ENCODE data around the gene PCOLCE2. TPM values are rescaled to one million over a fixed set of nuclear protein-coding genes. Genes with fewer than 3 reads are reported as not detected.

The PCOLCE2 gene
- total and polyA plus RNA-seq, 2 donors (not counting 1 experiment from before 2014, with no cell fraction given), result 4.8 to 26.3 TPM

DNA sequence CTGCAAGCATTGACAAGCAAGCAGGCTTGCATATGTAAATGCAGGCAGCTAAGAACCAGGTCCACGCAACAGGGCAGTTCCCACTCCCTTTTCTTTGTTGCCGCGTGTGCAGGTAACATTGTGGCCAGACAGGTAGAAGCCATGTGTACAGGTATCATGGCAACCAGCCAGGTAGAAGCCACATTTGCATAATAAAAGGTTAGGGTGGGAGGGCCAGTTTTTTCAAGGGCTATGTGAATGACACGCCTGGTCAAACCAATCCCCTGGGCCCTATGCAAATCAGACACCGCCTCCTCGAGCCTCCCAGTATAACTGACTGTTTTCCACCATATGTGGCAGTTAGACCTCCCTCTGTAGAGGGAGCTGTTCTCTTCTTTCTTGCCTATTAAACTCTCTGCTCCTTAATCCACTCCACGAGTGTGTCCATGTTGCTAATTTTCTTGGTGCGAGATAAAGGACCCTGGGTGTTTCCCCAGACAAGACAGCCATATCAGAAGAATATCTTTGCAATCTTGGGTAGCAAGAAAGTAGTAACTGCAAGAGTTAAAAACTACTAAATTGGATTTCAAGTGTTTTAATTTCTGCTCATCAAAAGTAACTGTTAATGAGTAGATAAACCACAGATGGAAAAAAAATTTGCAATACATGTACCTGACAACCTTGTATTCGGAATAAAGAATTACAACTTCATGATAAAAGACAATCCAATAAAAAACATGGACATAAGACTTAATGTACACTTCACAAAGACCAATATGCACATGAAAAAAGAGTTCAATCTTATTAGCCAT lies 21.8 kb downstream of the PCOLCE2 start:
- Histone ChIP-seq H3K27ac (ENCODE audit: insufficient read depth, low read length) (no peak overlapping the region), H3K4me1 (ENCODE audit: control insufficient read depth, extremely low read depth, insufficient read depth, low read length) (no peaks in the 10 kb centered on the region), H3K27me3 (ENCODE audit: control insufficient read depth, insufficient read depth, low read length) (no peaks in the 10 kb centered on the region), H3K36me3 (ENCODE audit: control insufficient read depth, insufficient read depth, low read length) (no peaks in the 10 kb centered on the region), H2AFZ (ENCODE audit: low read length) (no peak overlapping the region), H3K9me3 (ENCODE audit: control insufficient read depth, insufficient read depth, low read depth, low read length) (no peaks in the 10 kb centered on the region), H4K20me1 (ENCODE audit: control insufficient read depth, extremely low read depth, insufficient read depth, low read length) (no peaks in the 10 kb centered on the region), H3K79me2 (ENCODE audit: control insufficient read depth, insufficient read depth, low read length) (no peaks in the 10 kb centered on the region), H3K9ac (ENCODE audit: insufficient read depth, low read length) (no peak overlapping the region), H3K4me2 (ENCODE audit: extremely low read depth, insufficient read depth, low read length) (no peak overlapping the region), H3K4me3 (replicated peaks in 1 of 4; ENCODE audit: control extremely low read depth in 1 of 4, insufficient read depth in 1 of 4, low read depth in 3 of 4, low read length in 4 of 4) (no peak overlapping the region)
- no peak for DNase-seq (ENCODE audit: low read depth in 2 of 2)
- TF ChIP-seq EZH2 (IDR thresholded peaks at IDR 0.05; ENCODE audit: low read length, missing control alignments) (no peak), CTCF (conservative IDR thresholded peaks at IDR 0.05 in 1 of 2, IDR thresholded peaks at IDR 0.05 in 1 of 2; ENCODE audit: low read depth in 1 of 2, low read length in 2 of 2) (no peak)

GRCh38 chr3:142863930-142864920 lies 24.7 kb downstream of the PCOLCE2 start:
- Histone ChIP-seq H3K4me1 (ENCODE audit: control insufficient read depth, extremely low read depth, insufficient read depth, low read length) (no peaks in the 10 kb centered on the region), H3K4me2 (ENCODE audit: extremely low read depth, insufficient read depth, low read length) (no peak overlapping the region), H3K9ac (ENCODE audit: insufficient read depth, low read length) (no peak overlapping the region), H2AFZ (ENCODE audit: low read length) (no peak overlapping the region), H3K27me3 (ENCODE audit: control insufficient read depth, insufficient read depth, low read length) (no peaks in the 10 kb centered on the region), H3K27ac (ENCODE audit: insufficient read depth, low read length) (no peak overlapping the region), H3K79me2 (ENCODE audit: control insufficient read depth, insufficient read depth, low read length) (no peaks in the 10 kb centered on the region), H3K9me3 (ENCODE audit: control insufficient read depth, insufficient read depth, low read depth, low read length) (no peaks in the 10 kb centered on the region), H3K4me3 (replicated peaks in 1 of 4; ENCODE audit: control extremely low read depth in 1 of 4, insufficient read depth in 1 of 4, low read depth in 3 of 4, low read length in 4 of 4) (no peak overlapping the region), H3K36me3 (ENCODE audit: control insufficient read depth, insufficient read depth, low read length) (no peaks in the 10 kb centered on the region), H4K20me1 (ENCODE audit: control insufficient read depth, extremely low read depth, insufficient read depth, low read length) (no peaks in the 10 kb centered on the region)
- TF ChIP-seq CTCF (conservative IDR thresholded peaks at IDR 0.05 in 1 of 2, IDR thresholded peaks at IDR 0.05 in 1 of 2; ENCODE audit: low read depth in 1 of 2, low read length in 2 of 2), result no peak
- TF ChIP-seq EZH2 (IDR thresholded peaks at IDR 0.05; ENCODE audit: low read length, missing control alignments), result no peak
- peak in 1 of 2 donors; percentile 17 for DNase-seq (ENCODE audit: low read depth in 2 of 2)
